HG02885 (cell line): Measurements from ENCODE around the gene DMD.
"Not testable (repeated sequence)": the region's sequence is repeated elsewhere in the genome, so short reads cannot be mapped to it uniquely, and the experiment has no call there.

Source experiments
- ATAC-seq: cut with Tn5 transposase; IDR thresholded peaks from one replicate; pipeline ENCODE4 v1.9.1; 2021; ENCODE audit warnings: mild to moderate bottlenecking; ENCODE audit not compliant: unreplicated experiment, poor library complexity

Gene DMD

GRCh38 chrX:33211356-33212260, at the start of gene DMD:
Gene DMD, minus strand, starts transcription at chrX:33211549. Its CDS starts 237 bp downstream, at chrX:33211312.
- ATAC-seq: no peak

GRCh38 chrX:33252306-33252825, 41.0 kb upstream of the DMD start:
- ATAC-seq: no peak

GRCh38 chrX:33218819-33219218, 7.5 kb upstream of the DMD start:
- ATAC-seq: no peak

GRCh38 chrX:33210156-33210555, 1.2 kb downstream of the DMD start:
- no peak for ATAC-seq

GRCh38 chrX:33207056-33207455, 4.3 kb downstream of the DMD start:
- ATAC-seq: no peak

GRCh38 chrX:33205321-33205720, 6.0 kb downstream of the DMD start:
- no peak for ATAC-seq

GRCh38 chrX:33204889-33205288, 6.5 kb downstream of the DMD start:
- no peak for ATAC-seq

- ATAC-seq: no peak
Measured at GRCh38 chrX:33198561-33199279, 12.6 kb downstream of the DMD start.

GRCh38 chrX:33195698-33196097, 15.7 kb downstream of the DMD start:
- ATAC-seq: no peak

GRCh38 chrX:33194876-33195433, 16.4 kb downstream of the DMD start:
- ATAC-seq: no peak

- no peak for ATAC-seq
Measured at GRCh38 chrX:33194289-33194688, 17.1 kb downstream of the DMD start.

GRCh38 chrX:33190016-33190415, 21.3 kb downstream of the DMD start:
- ATAC-seq: no peak

- ATAC-seq: no peak
Measured at GRCh38 chrX:33188881-33189280, 22.5 kb downstream of the DMD start.

- no peak for ATAC-seq
Measured at GRCh38 chrX:33188286-33188685, 23.1 kb downstream of the DMD start.

GRCh38 chrX:33184803-33185202, 26.5 kb downstream of the DMD start:
- not testable (repeated sequence) for ATAC-seq

GRCh38 chrX:33183361-33183760, 28.0 kb downstream of the DMD start:
- ATAC-seq: no peak

- no peak for ATAC-seq
Measured at GRCh38 chrX:33178690-33179089, 32.7 kb downstream of the DMD start.

GRCh38 chrX:33178218-33178617, 33.1 kb downstream of the DMD start:
- no peak for ATAC-seq

GRCh38 chrX:33175201-33175600, 36.1 kb downstream of the DMD start:
- no peak for ATAC-seq

- ATAC-seq: no peak
Measured at GRCh38 chrX:33171041-33171440, 40.3 kb downstream of the DMD start.

- ATAC-seq: no peak
Measured at GRCh38 chrX:33161829-33162228, 49.5 kb downstream of the DMD start.
